Loucy (cell line): ENCODE data around the gene PGP.

Experiments
- H2AFZ ChIP-seq: fragments of 200-600 bp; sonication (generic); 2 replicates; pipeline ENCODE4 v1.6.0; 2016; ENCODE audit warnings: antibody characterized with exemption, mild to moderate bottlenecking, low read length, moderate library complexity
- H3F3A ChIP-seq: fragments of 200-600 bp; 2 replicates; pipeline ENCODE4 v1.6.0; 2016; ENCODE audit warnings: antibody characterized with exemption, low read depth, mild to moderate bottlenecking
- H3K27me3 ChIP-seq: fragments of 200-600 bp; sonication (generic); 2 replicates; pipeline ENCODE4 v1.6.1; 2014; ENCODE audit warnings: low read length, mild to moderate bottlenecking; ENCODE audit not compliant: insufficient read depth, poor library complexity, severe bottlenecking
- H3K36me3 ChIP-seq: fragments of 200-600 bp; sonication (generic); 2 replicates; pipeline ENCODE4 v1.6.1; 2016; ENCODE audit warnings: low read length; ENCODE audit not compliant: insufficient read depth
- H3K4me1 ChIP-seq: fragments of 200-600 bp; sonication (generic); 2 replicates; pipeline ENCODE4 v1.5.1; 2014; ENCODE audit warnings: low read length, mild to moderate bottlenecking; ENCODE audit not compliant: insufficient read depth, poor library complexity, severe bottlenecking
- H3K4me2 ChIP-seq: fragments of 200-600 bp; sonication (generic); 2 replicates; pipeline ENCODE4 v1.6.0; 2014; ENCODE audit warnings: antibody characterized with exemption, low read length, low read depth, mild to moderate bottlenecking; ENCODE audit not compliant: poor library complexity, severe bottlenecking
- H3K4me3 ChIP-seq: fragments of 200-600 bp; sonication (generic); 2 replicates; pipeline ENCODE4 v1.5.1; 2014; ENCODE audit warnings: low read length, mild to moderate bottlenecking, mixed read lengths; ENCODE audit not compliant: poor library complexity, severe bottlenecking
- H3K79me2 ChIP-seq: fragments of 200-600 bp; sonication (generic); 2 replicates; pipeline ENCODE4 v1.6.1; 2014; ENCODE audit warnings: low read length; ENCODE audit not compliant: insufficient read depth
- H3K9ac ChIP-seq: fragments of 200-600 bp; sonication (generic); 2 replicates; pipeline ENCODE4 v1.6.0; 2014; ENCODE audit warnings: mild to moderate bottlenecking, low read depth, low read length, moderate library complexity; ENCODE audit not compliant: poor library complexity, severe bottlenecking
- H3K9me2 ChIP-seq: fragments of 200-600 bp; sonication (generic); replicated peaks from 2 replicates; pipeline ENCODE4 v1.6.1; 2016; ENCODE audit warnings: low read depth, low read length, mixed read lengths
- H3K9me3 ChIP-seq: fragments of 200-600 bp; sonication (generic); 2 replicates; pipeline ENCODE4 v1.6.1; 2014; ENCODE audit warnings: mild to moderate bottlenecking, antibody characterized with exemption, low read length, low read depth; ENCODE audit not compliant: insufficient read depth
- H4K20me1 ChIP-seq: fragments of 200-600 bp; sonication (generic); 2 replicates; pipeline ENCODE4 v1.6.0; 2014; ENCODE audit warnings: antibody characterized with exemption, low read length, mild to moderate bottlenecking; ENCODE audit not compliant: insufficient read depth, poor library complexity, severe bottlenecking
- CTCF ChIP-seq: fragments of 200-600 bp; sonication (generic); conservative IDR thresholded peaks from 2 replicates; pipeline ENCODE4 v1.5.1; 2014; ENCODE audit warnings: mild to moderate bottlenecking, antibody characterized with exemption, low read length
- EZH2phosphoT487 ChIP-seq: fragments of 200-600 bp; IDR thresholded peaks from 2 replicates; pipeline ENCODE4 v1.6.1; 2018; ENCODE audit warnings: antibody characterized with exemption, mild to moderate bottlenecking, moderate library complexity, borderline replicate concordance

Gene PGP

GRCh38 chr16:2230376-2230775, 15.7 kb upstream of the PGP start:
- no peak for TF ChIP-seq CTCF
- no peak for TF ChIP-seq EZH2phosphoT487
- no peaks in the 10 kb centered on the region for H3F3A ChIP-seq
- no peaks in the 10 kb centered on the region for H3K27me3 ChIP-seq
- no peak overlapping the region for H2AFZ ChIP-seq
- H3K9me3 ChIP-seq, result no peaks in the 10 kb centered on the region
- no peaks in the 10 kb centered on the region for H3K4me1 ChIP-seq
- no peak overlapping the region for H3K4me2 ChIP-seq
- H3K36me3 ChIP-seq, result no peaks in the 10 kb centered on the region; the same call in 1 of the 2 replicates
- no peaks in the 10 kb centered on the region for H3K9me2 ChIP-seq
- peaks cover 21% of the 10 kb centered on the region; the same call in 1 of the 2 replicates for H3K79me2 ChIP-seq
- H3K9ac ChIP-seq, result no peak overlapping the region
- H3K4me3 ChIP-seq, result no peak overlapping the region
- no peaks in the 10 kb centered on the region for H4K20me1 ChIP-seq

GRCh38 chr16:2229632-2230250, 15.1 kb upstream of the PGP start:
- Histone ChIP-seq H4K20me1 (no peaks in the 10 kb centered on the region), H3K36me3 (no peaks in the 10 kb centered on the region; the same call in 1 of the 2 replicates), H3K9me3 (no peaks in the 10 kb centered on the region), H3K27me3 (no peaks in the 10 kb centered on the region), H3K4me1 (no peaks in the 10 kb centered on the region), H3K9me2 (no peaks in the 10 kb centered on the region), H3K9ac (no peak overlapping the region), H3K4me3 (no peak overlapping the region), H3F3A (no peaks in the 10 kb centered on the region), H3K4me2 (no peak overlapping the region), H2AFZ (no peak overlapping the region), H3K79me2 (peaks cover 27% of the 10 kb centered on the region; the same call in 1 of the 2 replicates)
- no peak for TF ChIP-seq CTCF
- no peak for TF ChIP-seq EZH2phosphoT487

GRCh38 chr16:2229091-2229490, 14.5 kb upstream of the PGP start:
- Histone ChIP-seq H4K20me1 (peaks cover 2% of the 10 kb centered on the region), H3K27me3 (no peaks in the 10 kb centered on the region), H3K4me1 (no peaks in the 10 kb centered on the region), H3K36me3 (no peaks in the 10 kb centered on the region; the same call in 1 of the 2 replicates), H3K79me2 (peaks cover 34% of the 10 kb centered on the region), H3K9ac (no peak overlapping the region), H3K9me3 (no peaks in the 10 kb centered on the region), H3F3A (no peaks in the 10 kb centered on the region), H3K4me2 (no peak overlapping the region), H2AFZ (no peak overlapping the region), H3K9me2 (no peaks in the 10 kb centered on the region), H3K4me3 (no peak overlapping the region)
- no peak for TF ChIP-seq CTCF
- no peak for TF ChIP-seq EZH2phosphoT487
